GM18517 (cell line): ENCODE results near the gene BSN.
A peak's percentile ranks its signal among the peaks of the same experiment; 100 is the strongest.
"Not testable (repeated sequence)": the region's sequence is repeated elsewhere in the genome, so short reads cannot be mapped to it uniquely, and the experiment has no call there.

ENCODE experiments used
- ATAC-seq: cut with Tn5 transposase; IDR thresholded peaks from one replicate; pipeline ENCODE4 v1.9.1; 2021; ENCODE audit warnings: mild to moderate bottlenecking, moderate library complexity; ENCODE audit not compliant: unreplicated experiment

BSN gene

GRCh38 chr3:49689046-49689907 is 135.0 kb downstream of the BSN start, which contains the start of the genes MST1 and RNF123:
Gene MST1, minus strand, starts transcription at chr3:49689474. Its CDS starts 783 bp downstream, at chr3:49688691.
Gene RNF123, plus strand, starts transcription at chr3:49689557. Its CDS starts 1,609 bp downstream, at chr3:49691166.
- ATAC-seq, result peak; percentile 56

DNA sequence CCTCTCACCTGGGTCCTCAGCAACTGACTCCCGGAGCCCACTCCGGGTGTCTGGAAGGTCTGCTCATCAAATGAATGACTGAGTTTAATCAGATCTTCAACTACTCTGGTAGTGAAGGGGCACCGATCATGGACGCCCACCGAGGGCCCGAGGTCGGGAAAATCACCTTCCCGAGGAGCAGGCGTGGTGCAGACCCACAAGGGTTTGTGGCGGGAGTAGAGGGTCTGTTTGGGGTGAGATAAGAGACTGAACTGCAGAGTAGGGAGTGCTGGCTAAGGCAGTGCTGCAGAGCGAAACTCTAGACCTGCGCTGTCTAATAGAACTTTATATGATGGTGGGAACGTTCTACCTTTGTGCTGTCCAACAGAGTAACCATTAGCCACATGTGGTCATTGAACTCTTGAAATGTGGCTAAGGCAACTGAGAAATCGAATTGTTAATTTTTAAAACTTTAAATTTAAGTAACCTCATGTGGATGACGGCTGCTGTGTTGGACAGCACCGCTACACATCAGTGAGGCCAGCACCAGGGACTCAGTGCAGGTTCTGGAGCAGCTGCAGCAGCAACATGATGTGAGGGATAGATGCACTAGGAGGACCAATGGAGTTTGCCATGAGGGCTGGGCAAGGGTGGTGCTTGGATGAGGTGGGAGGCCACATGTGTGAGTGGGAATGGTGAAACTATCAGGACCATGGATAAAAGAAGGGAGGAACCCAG is 135.8 kb downstream of the BSN start:
- ATAC-seq, result not testable (repeated sequence)

DNA sequence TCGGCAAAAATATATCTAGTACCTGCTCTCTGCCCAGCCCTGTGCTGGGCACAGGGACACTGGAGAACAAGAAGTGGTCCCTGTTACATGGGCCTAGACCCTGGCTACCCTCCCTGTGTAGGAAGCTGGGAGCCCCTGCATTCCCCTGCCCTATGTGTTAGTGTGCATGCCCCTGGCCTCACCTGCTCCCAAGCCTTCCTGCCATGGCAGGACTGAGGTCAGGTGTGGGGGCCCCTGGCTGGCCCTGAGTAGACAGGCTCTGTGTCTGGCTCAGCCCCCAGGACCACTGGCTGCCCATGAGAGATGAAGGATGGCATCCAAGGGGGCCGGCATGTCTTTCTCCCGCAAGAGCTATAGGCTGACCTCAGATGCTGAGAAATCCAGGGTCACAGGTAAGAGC is 136.6 kb downstream of the BSN start:
- ATAC-seq, result not testable (repeated sequence)

DNA sequence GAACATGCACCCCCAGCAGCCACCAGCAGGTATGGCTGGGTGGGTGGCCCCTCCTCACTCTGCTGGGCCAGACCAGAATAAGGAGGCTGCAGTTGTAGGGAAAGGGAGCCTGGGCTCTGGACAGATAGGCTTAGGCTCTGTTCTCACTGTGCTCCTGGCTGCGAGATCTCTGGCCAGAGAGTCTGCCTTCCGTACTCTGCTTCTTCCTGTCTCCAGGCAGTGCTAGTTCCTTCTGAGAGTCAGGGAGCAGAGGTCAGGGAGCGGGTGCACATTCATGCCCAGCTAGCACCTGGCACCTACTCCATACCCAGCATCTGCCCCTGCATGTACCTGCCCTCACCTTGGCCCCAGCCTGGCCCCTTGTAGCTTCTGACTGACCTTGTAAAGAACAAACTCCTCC is 137.2 kb downstream of the BSN start:
- ATAC-seq, result not testable (repeated sequence)

- ATAC-seq, result not testable (repeated sequence)
These were observed 140.3 kb downstream of the BSN start for GRCh38 chr3:49694409-49695070.

DNA sequence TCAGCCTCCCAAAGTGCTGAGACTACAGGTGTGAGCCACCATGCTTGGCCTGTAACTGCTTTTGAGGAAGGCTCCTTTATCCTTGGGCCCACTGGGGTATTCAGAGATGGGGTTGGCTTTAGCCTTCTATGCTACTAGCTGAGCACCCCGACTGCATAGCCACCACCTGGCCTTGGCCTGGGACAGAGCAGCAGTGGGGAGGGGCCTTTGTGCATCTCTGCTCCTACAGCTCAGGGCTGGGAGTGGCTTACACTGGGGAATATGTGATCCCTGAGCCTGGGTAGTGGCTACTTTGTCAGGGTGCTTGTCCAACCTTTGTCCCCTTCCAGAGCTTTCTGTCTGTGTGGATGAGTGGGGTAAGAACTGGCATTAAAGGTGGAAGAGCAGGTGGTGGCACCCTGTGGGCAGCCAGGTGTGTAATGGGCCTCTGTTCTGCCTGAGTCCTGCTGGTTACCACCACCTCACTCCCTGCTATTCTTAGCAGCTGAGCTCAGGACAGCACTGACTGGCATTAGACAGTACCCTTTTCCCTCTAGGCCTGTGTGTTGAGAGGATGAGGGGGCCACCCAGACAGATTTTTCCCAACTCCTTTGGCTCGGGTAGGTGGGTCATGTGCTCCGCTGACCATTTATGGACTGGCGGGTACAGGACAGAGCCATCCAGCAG is 141.2 kb downstream of the BSN start:
- ATAC-seq, result not testable (repeated sequence)

DNA sequence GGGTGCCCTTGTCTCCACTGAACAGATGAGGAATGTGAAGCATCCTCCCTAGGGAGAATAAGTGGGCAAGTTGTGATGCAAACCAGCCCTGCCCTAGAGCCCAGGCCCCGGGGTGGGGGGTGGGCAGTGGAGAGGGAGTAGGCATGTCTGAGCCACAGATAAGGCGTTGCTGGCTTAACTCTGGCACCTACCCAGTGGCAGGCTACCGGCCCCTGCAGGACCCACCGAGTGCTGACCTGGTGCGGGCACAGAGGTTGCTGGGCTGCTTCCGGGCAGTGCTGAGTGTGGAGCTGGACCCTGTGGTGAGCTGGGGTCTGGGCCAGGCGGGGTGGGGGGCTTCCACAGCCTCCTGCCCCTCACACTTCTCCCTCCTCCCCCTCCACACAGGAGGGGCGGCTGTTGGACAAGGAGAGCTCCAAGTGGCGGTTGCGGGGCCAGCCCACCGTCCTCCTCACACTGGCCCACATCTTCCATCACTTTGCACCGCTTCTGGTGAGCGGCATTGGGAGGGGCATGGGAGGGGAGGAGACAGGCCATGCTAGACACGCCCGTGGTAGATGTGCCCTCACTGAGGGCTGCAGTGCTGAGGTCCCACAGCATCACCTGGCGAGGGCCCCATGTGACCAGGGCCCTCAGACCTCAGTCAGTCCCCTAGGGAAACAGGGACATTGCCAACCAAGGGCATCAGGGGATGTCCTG is 145.2 kb downstream of the BSN start:
- ATAC-seq, result no peak

DNA sequence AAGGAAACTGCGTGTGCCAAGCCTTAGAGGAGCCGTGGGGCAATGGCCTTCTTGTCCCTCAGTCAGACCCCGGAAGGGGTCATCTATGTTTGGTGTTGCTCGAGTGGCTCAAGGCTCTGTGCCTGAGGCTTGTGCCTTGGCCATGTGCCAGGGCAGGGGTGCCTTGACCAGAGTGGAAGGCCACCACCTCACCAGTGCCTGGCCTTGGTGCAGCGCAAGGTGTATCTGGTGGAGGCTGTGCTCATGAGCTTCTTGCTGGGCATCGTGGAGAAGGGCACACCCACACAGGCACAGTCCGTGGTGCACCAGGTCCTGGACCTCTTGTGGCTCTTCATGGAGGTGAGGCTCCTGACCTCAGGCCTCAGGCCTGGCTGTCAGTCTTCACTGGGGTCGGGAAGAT is 145.7 kb downstream of the BSN start:
- no peak for ATAC-seq

GRCh38 chr3:49700453-49701128 is 146.3 kb downstream of the BSN start:
- ATAC-seq, result no peak

GRCh38 chr3:49701388-49702077 is 147.3 kb downstream of the BSN start:
- ATAC-seq, result no peak

GRCh38 chr3:49702672-49703071 is 148.4 kb downstream of the BSN start:
- ATAC-seq, result no peak

DNA sequence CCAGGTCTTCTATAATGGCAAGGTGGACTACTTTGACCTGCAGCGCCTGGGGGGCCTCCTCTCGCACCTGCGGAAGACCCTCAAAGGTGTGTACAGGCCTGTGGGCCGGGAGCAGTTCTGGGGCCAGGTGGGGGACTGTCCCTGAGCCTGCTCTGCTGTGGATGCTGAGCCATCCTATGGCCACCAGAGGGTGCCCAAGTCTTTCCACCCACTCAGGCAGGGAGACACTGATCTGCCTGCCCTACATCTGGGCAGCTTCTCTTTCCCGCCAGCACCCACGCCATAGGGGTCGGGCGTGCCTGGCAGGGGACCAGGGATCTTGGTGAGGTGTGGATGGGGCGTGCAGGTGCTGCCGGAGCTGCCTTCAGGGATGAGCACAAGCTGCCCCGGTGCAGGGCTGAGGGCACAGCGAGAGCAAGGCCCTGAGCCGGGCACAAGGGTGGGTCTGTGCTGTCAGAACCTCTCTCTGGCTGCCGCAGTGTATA is 149.2 kb downstream of the BSN start:
- no peak for ATAC-seq

DNA sequence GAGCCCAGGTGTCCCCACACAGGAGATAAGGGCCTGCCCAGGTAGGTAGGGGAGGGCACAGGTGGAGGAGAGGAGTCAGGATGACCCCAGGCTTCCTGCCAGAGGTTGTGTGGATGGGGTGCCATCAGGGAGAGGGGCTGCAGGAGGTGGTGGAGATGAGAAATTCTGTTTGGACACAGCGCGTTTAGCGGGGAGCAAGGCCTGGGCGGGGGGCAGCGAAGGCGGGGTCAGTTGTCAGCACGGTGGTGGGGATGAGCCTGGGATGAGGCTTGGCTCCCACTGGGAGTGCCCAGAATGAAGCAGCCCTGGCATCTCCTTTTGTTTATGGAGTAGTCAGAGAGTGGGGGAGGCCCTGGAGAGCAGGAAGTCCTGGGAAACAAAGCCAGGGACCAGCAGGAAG is 149.7 kb downstream of the BSN start:
- no peak for ATAC-seq

DNA sequence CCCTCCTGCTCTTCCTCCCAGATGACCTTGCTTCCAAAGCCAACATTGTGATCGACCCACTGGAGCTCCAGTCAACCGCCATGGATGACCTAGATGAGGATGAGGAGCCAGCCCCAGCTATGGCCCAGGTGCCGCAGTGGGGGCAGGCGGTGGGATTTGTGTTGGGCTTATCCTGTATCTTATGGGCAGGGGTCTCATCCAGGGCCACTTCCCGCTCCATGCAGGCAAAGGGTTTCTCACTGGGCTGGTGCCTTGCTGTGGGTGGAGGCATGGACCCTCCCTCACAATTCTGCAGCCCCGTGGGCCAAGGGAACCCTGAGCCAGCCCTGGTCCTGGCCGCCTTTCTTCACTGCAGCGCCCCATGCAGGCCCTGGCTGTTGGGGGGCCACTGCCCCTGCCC is 150.4 kb downstream of the BSN start:
- ATAC-seq, result no peak

DNA sequence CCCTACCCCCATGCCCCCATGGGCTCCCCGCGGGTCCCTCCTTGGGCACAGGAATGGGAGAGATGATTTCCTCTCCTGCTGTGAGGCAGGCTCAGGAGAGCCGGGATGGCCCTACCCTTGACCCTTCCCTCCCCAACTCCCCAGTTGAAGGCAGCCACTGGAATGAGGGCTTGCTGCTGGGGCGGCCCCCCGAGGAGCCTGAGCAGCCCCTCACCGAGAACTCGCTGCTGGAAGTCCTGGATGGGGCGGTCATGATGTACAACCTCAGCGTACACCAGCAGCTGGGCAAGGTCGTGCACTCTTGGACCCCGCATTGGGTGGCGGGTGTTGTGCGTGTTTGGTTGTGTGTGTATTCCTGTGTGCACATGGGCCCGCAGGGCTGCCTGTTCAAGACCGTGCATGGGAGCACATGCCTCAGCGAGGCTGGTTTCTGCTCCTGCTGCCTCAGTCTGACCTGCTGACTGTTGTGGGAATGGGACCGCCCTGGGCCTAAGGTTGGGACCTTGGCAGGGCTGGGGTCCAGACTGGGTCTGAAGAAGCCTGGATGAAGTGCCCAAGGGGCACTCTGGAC is 151.2 kb downstream of the BSN start:
- no peak for ATAC-seq

GRCh38 chr3:49706456-49707112 is 152.3 kb downstream of the BSN start:
- no peak for ATAC-seq

- no peak for ATAC-seq
These were observed 152.8 kb downstream of the BSN start for GRCh38 chr3:49707113-49707480.

DNA sequence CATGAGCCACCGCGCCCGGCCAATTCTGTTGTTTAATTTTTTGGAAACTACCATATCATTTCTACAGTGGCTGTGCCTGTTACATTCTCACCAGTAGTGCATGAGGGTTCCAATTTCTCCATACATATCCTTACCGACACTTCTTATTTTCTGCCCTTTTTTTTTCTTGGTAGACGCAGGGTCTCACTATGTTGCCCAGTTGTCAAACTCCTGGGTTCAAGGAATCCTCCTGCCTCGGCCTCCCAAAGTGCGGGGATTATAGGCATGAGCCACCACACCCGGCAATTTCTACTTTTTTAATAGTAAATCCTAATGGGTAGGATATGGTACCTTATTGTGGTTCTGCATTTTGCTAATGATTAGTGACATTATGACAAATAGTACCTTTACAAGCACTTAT is 155.6 kb downstream of the BSN start:
- ATAC-seq, result no peak
